Measurements from ENCODE around the gene GABRB1. TPM values are rescaled to one million over a fixed set of nuclear protein-coding genes. Genes with fewer than 3 reads are reported as not detected.

The GABRB1 gene
- total and polyA plus RNA-seq, 2 of the 8 experiments (the other 6 are each of a cell fraction or from before 2014, with no cell fraction given) = 0.22 to 0.38 TPM

- Histone ChIP-seq H4K20me1 (replicated peaks in 1 of 2; ENCODE audit: control insufficient read depth in 1 of 2, insufficient read depth in 2 of 2, low read length in 2 of 2) (no peaks in the 10 kb centered on the region), H3K23me2 (ENCODE audit: low read depth, low read length) (no peaks in the 10 kb centered on the region), H3K56ac (replicated peaks; ENCODE audit: insufficient read length, low read depth, low read length) (no peak overlapping the region), H3K4me2 (ENCODE audit: insufficient read depth in 1 of 2, low read depth in 2 of 2, low read length in 2 of 2) (no peak overlapping the region), H3K9me3 (ENCODE audit: insufficient read depth in 2 of 2, low read depth in 1 of 2, low read length in 1 of 2) (no peaks in the 10 kb centered on the region), H3K9ac (replicated peaks in 1 of 4; ENCODE audit: extremely low read depth in 1 of 4, low read depth in 3 of 4, low read length in 3 of 4) (peak overlapping the region in 1 of 4 experiments; percentile 34; a peak in 1 of 7 replicates), H4K8ac (ENCODE audit: extremely low read depth, insufficient read depth, low read length) (no peak overlapping the region), H2BK15ac (ENCODE audit: low read length) (no peak overlapping the region), H2BK120ac (replicated peaks; ENCODE audit: low read depth, low read length) (no peak overlapping the region), H3K79me1 (ENCODE audit: low read depth, low read length) (no peaks in the 10 kb centered on the region), H2BK12ac (ENCODE audit: low read depth, low read length) (no peak overlapping the region), H3K18ac (ENCODE audit: extremely low read depth, low read length) (no peak overlapping the region), H3K4me3 (ENCODE audit: extremely low read depth in 1 of 4, insufficient read depth in 2 of 4, low read depth in 3 of 4, low read length in 4 of 4) (no peak overlapping the region), H2BK20ac (ENCODE audit: low read length) (no peak overlapping the region), H3K27ac (ENCODE audit: low read depth, low read length) (no peak overlapping the region), H3K4me1 (replicated peaks in 1 of 4; ENCODE audit: control insufficient read depth in 3 of 4, insufficient read depth in 4 of 4, low read length in 3 of 4) (no peaks in the 10 kb centered on the region), H3K79me2 (ENCODE audit: control insufficient read depth in 1 of 2, insufficient read depth in 2 of 2, low read length in 2 of 2) (no peaks in the 10 kb centered on the region), H4K5ac (ENCODE audit: insufficient read length, low read depth, low read length) (no peak overlapping the region), H2AK5ac (ENCODE audit: low read depth, low read length) (no peak overlapping the region), H3K4ac (replicated peaks; ENCODE audit: insufficient read length, low read depth, low read length) (no peak overlapping the region), H2AFZ (ENCODE audit: low read length) (no peak overlapping the region), H3K14ac (ENCODE audit: insufficient read length) (no peak overlapping the region), H4K91ac (replicated peaks; ENCODE audit: insufficient read length, low read length) (no peak overlapping the region), H3K27me3 (replicated peaks in 1 of 4; ENCODE audit: control insufficient read depth in 3 of 4, extremely low read depth in 1 of 4, insufficient read depth in 3 of 4, low read length in 3 of 4) (peaks cover 0 to 1% (median 0%) of the 10 kb centered on the region in 4 experiments; a peak in 1 of 7 replicates), H3K23ac (ENCODE audit: insufficient read length) (no peak overlapping the region), H3K36me3 (ENCODE audit: control insufficient read depth in 2 of 4, insufficient read depth in 4 of 4, low read length in 3 of 4) (no peaks in the 10 kb centered on the region), H2BK5ac (ENCODE audit: low read depth, low read length) (no peak overlapping the region)
- 92% methylated on average over 2 of the region's 2 CpGs; no CpG with 5 or more reads in 1 of the 2 experiments for WGBS, 2 experiments (ENCODE audit: extremely low coverage in 1 of 2, insufficient coverage in 1 of 2, insufficient read length in 1 of 2, insufficient replicate concordance in 2 of 2, low coverage in 1 of 2, low lambda C conversion rate in 2 of 2, missing lambda C conversion rate in 1 of 2)
- FAIRE-seq (no peak), DNase-seq (ENCODE audit: low read depth in 1 of 2, low spot score in 2 of 2) (no peak)
- no peak for TF ChIP-seq ZNF274 (IDR thresholded peaks at IDR 0.05; ENCODE audit: borderline replicate concordance, extremely low read depth, low read length)
- no peak for TF ChIP-seq KDM1A (IDR thresholded peaks at IDR 0.05; ENCODE audit: borderline replicate concordance, low read length)
- no peak for TF ChIP-seq SIRT6 (IDR thresholded peaks at IDR 0.05; ENCODE audit: low read length)
- no peak for TF ChIP-seq CTCF (IDR thresholded peaks at IDR 0.05; ENCODE audit: control extremely low read depth in 1 of 3, insufficient read depth in 1 of 3, low read depth in 1 of 3, low read length in 3 of 3)
- TF ChIP-seq NRF1 (IDR thresholded peaks at IDR 0.05; ENCODE audit: low read depth, low read length) = no peak
- TF ChIP-seq SP1 (IDR thresholded peaks at IDR 0.05; ENCODE audit: low read depth, low read length) = no peak
- no peak for TF ChIP-seq KDM4A (IDR thresholded peaks at IDR 0.05; ENCODE audit: low read depth, low read length, severe bottlenecking)
- TF ChIP-seq RBBP5 (IDR thresholded peaks at IDR 0.05; ENCODE audit: borderline replicate concordance, low read depth, low read length) = no peak
- ChIA-PET CTCF (ENCODE audit: partially characterized antibody) (interaction anchor here (1.1 to 1.2 kb wide), 2 partner anchors 47 to 404 kb away, joined by 3 to 5 read pairs; no protein-coding TSS in a partner anchor), POLR2A (ENCODE audit: partially characterized antibody) (no interaction called here)
Measured at GRCh38 chr4:47337893-47338292, 306.5 kb downstream of the GABRB1 start.

Measured in H1 (cell line).